ENCODE measurements around the gene RNF208. TPM values are rescaled to one million over a fixed set of nuclear protein-coding genes. Genes with fewer than 3 reads are reported as not detected.

RNF208 gene
- total RNA-seq, 1 donor from 2014 or later: 5.8 TPM

DNA sequence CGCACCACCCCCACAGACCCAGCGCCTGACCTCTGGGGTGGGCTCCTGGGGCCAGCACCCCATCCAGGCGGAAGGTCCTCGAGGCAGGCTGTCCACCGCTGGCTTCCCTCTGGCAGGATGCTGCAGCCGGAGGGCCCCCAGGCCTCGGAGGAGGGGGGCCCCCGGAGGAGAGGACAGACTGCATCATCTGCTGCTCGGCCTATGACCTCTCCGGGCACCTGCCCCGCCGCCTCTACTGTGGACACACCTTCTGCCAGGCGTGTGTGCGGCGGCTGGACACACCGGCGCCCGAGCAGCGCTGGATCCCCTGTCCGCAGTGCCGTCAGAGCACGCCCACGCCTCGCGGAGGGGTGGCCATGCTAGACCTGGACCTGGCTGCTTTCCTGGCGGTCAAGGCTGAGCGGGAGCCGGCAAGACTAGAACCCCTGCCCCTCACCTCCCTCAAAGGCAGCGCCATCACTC is 6.5 kb upstream of the RNF208 start:
- ATAC-seq (no peak), DNase-seq (no peak)
- no peak overlapping the region for H3K27ac ChIP-seq
- no peak for TF ChIP-seq CTCF (IDR thresholded peaks at IDR 0.05)
- H3K4me3 ChIP-seq: no peak overlapping the region
- H3K36me3 ChIP-seq: no peaks in the 10 kb centered on the region
- intact Hi-C loops (cut with DNase I): no loop called here
- peaks cover 21% of the 10 kb centered on the region for H3K4me1 ChIP-seq
- H3K27me3 ChIP-seq (ENCODE audit: low read depth): peaks cover 49% of the 10 kb centered on the region
- H3K9me3 ChIP-seq: no peaks in the 10 kb centered on the region

GRCh38 chr9:137227853-137228505 is 5.9 kb upstream of the RNF208 start:
- TF ChIP-seq CTCF (IDR thresholded peaks at IDR 0.05): no peak
- Histone ChIP-seq H3K36me3 (no peaks in the 10 kb centered on the region), H3K27me3 (ENCODE audit: low read depth) (peaks cover 45% of the 10 kb centered on the region), H3K9me3 (no peaks in the 10 kb centered on the region), H3K4me3 (no peak overlapping the region), H3K27ac (no peak overlapping the region), H3K4me1 (peaks cover 23% of the 10 kb centered on the region)
- DNase-seq (no peak), ATAC-seq (no peak)
- intact Hi-C loops (cut with DNase I): no loop called here

DNA sequence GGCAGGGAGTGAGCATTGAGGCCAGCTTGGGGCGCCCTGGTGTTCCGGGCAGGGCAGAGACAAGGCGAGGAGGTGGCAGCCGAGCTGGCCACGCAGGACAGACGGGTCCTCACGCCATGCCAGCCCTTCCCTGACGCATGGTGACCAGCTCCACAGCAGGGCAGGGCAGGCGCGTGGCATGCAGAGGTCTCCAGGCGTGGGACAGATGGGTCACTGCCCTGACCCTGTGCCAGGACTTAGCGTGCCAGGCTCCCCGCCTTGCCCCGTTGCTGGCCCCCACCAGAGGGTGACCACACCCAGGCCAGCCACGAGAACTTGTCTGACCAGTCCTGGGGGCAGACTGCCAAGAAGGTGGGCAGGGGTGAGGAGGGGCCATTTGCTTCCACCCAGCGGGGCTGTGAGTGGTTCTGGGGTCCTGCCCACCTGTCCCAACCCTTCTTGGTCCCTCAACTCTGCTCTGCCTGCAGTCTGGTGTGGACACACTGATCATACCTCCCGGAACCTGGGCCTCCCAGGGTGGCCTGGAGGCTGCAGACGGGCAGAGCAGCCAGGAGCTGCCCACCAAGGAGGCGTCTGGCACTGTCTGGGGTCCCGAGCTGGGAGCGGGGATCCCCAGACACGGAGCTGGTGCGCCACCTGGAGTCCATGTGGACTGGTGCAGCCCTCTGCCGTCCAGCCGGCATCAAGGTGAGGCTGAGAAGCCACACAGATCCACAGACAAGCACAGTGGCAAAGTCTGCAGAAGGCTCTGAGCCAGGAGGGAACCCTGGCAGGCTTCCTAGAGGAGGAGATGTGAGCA is 5.2 kb upstream of the RNF208 start, which contains the start of gene RNF224:
Gene RNF224 (plus strand): TSS at position 449 of the 799 bp plus-strand sequence. CDS start 834 bp downstream, outside the sequence.
- Histone ChIP-seq H3K4me3 (peak within 1 kb of the TSS; percentile 6), H3K27ac (peak within 1 kb of the TSS; percentile 77), H3K36me3 (no peaks in the 10 kb centered on the region), H3K4me1 (peaks cover 30% of the 10 kb centered on the region), H3K27me3 (ENCODE audit: low read depth) (peaks cover 38% of the 10 kb centered on the region), H3K9me3 (no peaks in the 10 kb centered on the region)
- ATAC-seq (peak; percentile 73 to 75), DNase-seq (peak; percentile 90)
- TF ChIP-seq CTCF (IDR thresholded peaks at IDR 0.05): peak; percentile 92
- intact Hi-C loops (cut with DNase I): no loop called here

DNA sequence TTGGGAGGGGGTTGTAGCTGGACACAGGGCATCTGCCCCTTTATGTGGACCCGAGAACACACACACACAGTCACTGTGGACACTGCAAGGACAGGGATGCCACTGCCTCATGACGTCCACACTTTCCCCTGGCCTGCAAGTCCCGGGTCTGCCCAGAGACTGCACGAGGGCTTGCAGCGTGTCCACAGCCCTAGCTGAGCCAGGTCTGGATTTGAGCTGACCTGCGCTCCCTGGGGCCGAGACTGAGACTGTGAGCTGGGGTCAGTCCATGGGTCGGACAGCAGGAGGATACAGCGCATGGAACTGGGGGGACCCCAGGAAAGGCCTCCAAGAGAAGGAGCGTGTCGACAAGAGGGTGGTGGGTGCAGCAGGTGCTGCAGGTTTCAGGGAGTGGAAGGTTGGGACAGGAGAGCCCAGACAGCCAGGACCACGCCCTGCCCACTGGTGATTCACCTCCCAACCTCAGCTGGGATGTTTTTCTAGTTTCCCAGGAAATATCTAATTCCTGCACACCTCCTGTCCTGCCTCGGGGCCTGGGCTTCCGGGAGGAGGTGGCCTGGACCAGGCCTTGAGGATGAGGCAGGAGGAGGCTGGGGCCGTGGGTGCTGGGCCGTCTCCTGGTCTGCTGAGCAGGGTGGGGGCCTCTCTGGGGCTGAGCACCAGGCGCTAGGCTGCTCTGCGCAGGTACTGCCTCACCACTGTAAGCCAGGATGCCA is 4.5 kb upstream of the RNF208 start:
- peak in 1 of 2 donors; percentile 2 for ATAC-seq

More for the DNA sequence above, 4.5 kb upstream of the RNF208 start:
- intact Hi-C loops (cut with DNase I): no loop called here
- no peaks in the 10 kb centered on the region for H3K36me3 ChIP-seq
- H3K4me3 ChIP-seq: peak overlapping the region; percentile 6
- peaks cover 30% of the 10 kb centered on the region for H3K4me1 ChIP-seq
- TF ChIP-seq CTCF (IDR thresholded peaks at IDR 0.05): no peak
- H3K27ac ChIP-seq: peak overlapping the region; percentile 77
- no peaks in the 10 kb centered on the region for H3K9me3 ChIP-seq
- DNase-seq: no peak
- peaks cover 30% of the 10 kb centered on the region for H3K27me3 ChIP-seq (ENCODE audit: low read depth)

Data from lower lobe of right lung (tissue), 2 donors.